ENCODE data around the gene BOLA3.

DNA sequence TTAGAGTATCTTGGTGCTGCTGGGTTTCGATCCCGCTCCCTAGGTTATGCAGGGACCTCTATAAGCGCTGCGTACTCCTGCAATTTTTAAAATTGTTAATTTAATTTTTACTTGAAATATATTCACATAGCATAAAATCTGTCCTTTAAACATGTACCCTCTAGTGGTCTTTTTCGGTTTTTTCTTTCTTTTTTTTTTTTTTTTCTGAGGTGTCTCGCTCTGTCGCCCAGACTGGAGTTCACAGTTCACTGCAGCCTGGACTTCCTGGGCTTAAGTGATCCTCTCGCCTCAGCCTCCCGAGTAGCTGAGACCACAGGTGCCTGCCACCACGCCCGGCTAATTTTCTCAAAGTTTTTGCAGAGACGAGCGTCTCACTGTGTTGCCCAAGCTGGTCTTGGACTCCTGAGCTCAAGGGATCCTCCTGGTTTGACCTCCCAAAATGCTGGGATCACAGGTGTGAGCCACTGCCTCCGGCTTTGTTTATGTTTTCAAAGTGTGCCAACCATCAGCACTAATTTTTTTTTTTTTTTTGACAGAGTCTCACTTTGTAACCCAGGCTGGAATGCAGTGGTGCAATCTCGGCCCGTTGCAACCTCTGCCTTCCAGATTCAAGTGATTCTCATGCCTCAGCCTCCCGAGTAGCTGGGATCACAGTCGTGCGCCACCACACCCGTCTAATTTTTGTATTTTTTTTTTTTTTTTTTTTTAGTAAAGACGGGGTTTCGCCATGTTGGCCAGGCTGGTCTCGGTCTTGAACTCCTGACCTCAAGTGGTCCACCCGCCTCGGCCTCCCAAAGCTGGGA is 31.6 kb upstream of the BOLA3 start:
- TF ChIP-seq, protein P1, sequence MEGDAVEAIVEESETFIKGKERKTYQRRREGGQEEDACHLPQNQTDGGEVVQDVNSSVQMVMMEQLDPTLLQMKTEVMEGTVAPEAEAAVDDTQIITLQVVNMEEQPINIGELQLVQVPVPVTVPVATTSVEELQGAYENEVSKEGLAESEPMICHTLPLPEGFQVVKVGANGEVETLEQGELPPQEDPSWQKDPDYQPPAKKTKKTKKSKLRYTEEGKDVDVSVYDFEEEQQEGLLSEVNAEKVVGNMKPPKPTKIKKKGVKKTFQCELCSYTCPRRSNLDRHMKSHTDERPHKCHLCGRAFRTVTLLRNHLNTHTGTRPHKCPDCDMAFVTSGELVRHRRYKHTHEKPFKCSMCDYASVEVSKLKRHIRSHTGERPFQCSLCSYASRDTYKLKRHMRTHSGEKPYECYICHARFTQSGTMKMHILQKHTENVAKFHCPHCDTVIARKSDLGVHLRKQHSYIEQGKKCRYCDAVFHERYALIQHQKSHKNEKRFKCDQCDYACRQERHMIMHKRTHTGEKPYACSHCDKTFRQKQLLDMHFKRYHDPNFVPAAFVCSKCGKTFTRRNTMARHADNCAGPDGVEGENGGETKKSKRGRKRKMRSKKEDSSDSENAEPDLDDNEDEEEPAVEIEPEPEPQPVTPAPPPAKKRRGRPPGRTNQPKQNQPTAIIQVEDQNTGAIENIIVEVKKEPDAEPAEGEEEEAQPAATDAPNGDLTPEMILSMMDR (IDR thresholded peaks at IDR 0.05; ENCODE audit: poor library complexity, severe bottlenecking): peak; percentile 81
- no peak for TF ChIP-seq EZH2 (IDR thresholded peaks at IDR 0.05; ENCODE audit: borderline replicate concordance, insufficient read depth, low read length, poor library complexity, severe bottlenecking)
